Kidney tubule cell (primary cell): Measurements from ENCODE around the gene SRPRA.

ENCODE experiments used
- DNase-seq: peaks from one replicate; pipeline ENCODE4 v3.0.0-alpha.2; 2018; ENCODE audit warnings: low spot score

The SRPRA gene

GRCh38 chr11:126229858-126230540 is 38.7 kb downstream of the SRPRA start:
- DNase-seq = no peak

- DNase-seq = no peak
Observed at GRCh38 chr11:126226334-126227084, 42.2 kb downstream of the SRPRA start.

GRCh38 chr11:126225295-126225665 is 43.4 kb downstream of the SRPRA start:
- DNase-seq = no peak

GRCh38 chr11:126224647-126225294 is 43.9 kb downstream of the SRPRA start:
- DNase-seq = no peak

GRCh38 chr11:126219547-126219946 is 49.1 kb downstream of the SRPRA start:
- DNase-seq = no peak

- no peak for DNase-seq
Observed at GRCh38 chr11:126217491-126217890, 51.2 kb downstream of the SRPRA start.

GRCh38 chr11:126216526-126217305 is 52.0 kb downstream of the SRPRA start:
- no peak for DNase-seq

GRCh38 chr11:126214841-126215240 is 53.9 kb downstream of the SRPRA start:
- peak; percentile 72 for DNase-seq

- DNase-seq = no peak
Observed at GRCh38 chr11:126214441-126214840, 54.3 kb downstream of the SRPRA start.
